Loucy (cell line): ENCODE measurements around the gene ZSWIM4.

Experiments
- H2AFZ ChIP-seq: fragments of 200-600 bp; sonication (generic); 2 replicates; pipeline ENCODE4 v1.6.0; 2016; ENCODE audit warnings: antibody characterized with exemption, mild to moderate bottlenecking, low read length, moderate library complexity
- H3F3A ChIP-seq: fragments of 200-600 bp; 2 replicates; pipeline ENCODE4 v1.6.0; 2016; ENCODE audit warnings: antibody characterized with exemption, low read depth, mild to moderate bottlenecking
- H3K27me3 ChIP-seq: fragments of 200-600 bp; sonication (generic); 2 replicates; pipeline ENCODE4 v1.6.1; 2014; ENCODE audit warnings: low read length, mild to moderate bottlenecking; ENCODE audit not compliant: insufficient read depth, poor library complexity, severe bottlenecking
- H3K36me3 ChIP-seq: fragments of 200-600 bp; sonication (generic); 2 replicates; pipeline ENCODE4 v1.6.1; 2016; ENCODE audit warnings: low read length; ENCODE audit not compliant: insufficient read depth
- H3K4me1 ChIP-seq: fragments of 200-600 bp; sonication (generic); 2 replicates; pipeline ENCODE4 v1.5.1; 2014; ENCODE audit warnings: low read length, mild to moderate bottlenecking; ENCODE audit not compliant: insufficient read depth, poor library complexity, severe bottlenecking
- H3K4me2 ChIP-seq: fragments of 200-600 bp; sonication (generic); 2 replicates; pipeline ENCODE4 v1.6.0; 2014; ENCODE audit warnings: antibody characterized with exemption, low read length, low read depth, mild to moderate bottlenecking; ENCODE audit not compliant: poor library complexity, severe bottlenecking
- H3K4me3 ChIP-seq: fragments of 200-600 bp; sonication (generic); 2 replicates; pipeline ENCODE4 v1.5.1; 2014; ENCODE audit warnings: low read length, mild to moderate bottlenecking, mixed read lengths; ENCODE audit not compliant: poor library complexity, severe bottlenecking
- H3K79me2 ChIP-seq: fragments of 200-600 bp; sonication (generic); 2 replicates; pipeline ENCODE4 v1.6.1; 2014; ENCODE audit warnings: low read length; ENCODE audit not compliant: insufficient read depth
- H3K9ac ChIP-seq: fragments of 200-600 bp; sonication (generic); 2 replicates; pipeline ENCODE4 v1.6.0; 2014; ENCODE audit warnings: mild to moderate bottlenecking, low read depth, low read length, moderate library complexity; ENCODE audit not compliant: poor library complexity, severe bottlenecking
- H3K9me2 ChIP-seq: fragments of 200-600 bp; sonication (generic); replicated peaks from 2 replicates; pipeline ENCODE4 v1.6.1; 2016; ENCODE audit warnings: low read depth, low read length, mixed read lengths
- H3K9me3 ChIP-seq: fragments of 200-600 bp; sonication (generic); 2 replicates; pipeline ENCODE4 v1.6.1; 2014; ENCODE audit warnings: mild to moderate bottlenecking, antibody characterized with exemption, low read length, low read depth; ENCODE audit not compliant: insufficient read depth
- H4K20me1 ChIP-seq: fragments of 200-600 bp; sonication (generic); 2 replicates; pipeline ENCODE4 v1.6.0; 2014; ENCODE audit warnings: antibody characterized with exemption, low read length, mild to moderate bottlenecking; ENCODE audit not compliant: insufficient read depth, poor library complexity, severe bottlenecking
- CTCF ChIP-seq: fragments of 200-600 bp; sonication (generic); conservative IDR thresholded peaks from 2 replicates; pipeline ENCODE4 v1.5.1; 2014; ENCODE audit warnings: mild to moderate bottlenecking, antibody characterized with exemption, low read length
- EZH2phosphoT487 ChIP-seq: fragments of 200-600 bp; IDR thresholded peaks from 2 replicates; pipeline ENCODE4 v1.6.1; 2018; ENCODE audit warnings: antibody characterized with exemption, mild to moderate bottlenecking, moderate library complexity, borderline replicate concordance

Gene ZSWIM4

GRCh38 chr19:13881251-13881691 is 86.0 kb downstream of the ZSWIM4 start:
- no peaks in the 10 kb centered on the region for H3F3A ChIP-seq
- no peaks in the 10 kb centered on the region for H3K9me3 ChIP-seq
- H3K4me1 ChIP-seq, result peaks cover 38% of the 10 kb centered on the region
- H3K36me3 ChIP-seq, result no peaks in the 10 kb centered on the region
- TF ChIP-seq EZH2phosphoT487 (no peak), CTCF (0 out of 2 replicates have a peak, but pooled peaks have one; percentile 21)
- H3K9me2 ChIP-seq, result no peaks in the 10 kb centered on the region
- peak overlapping the region; percentile 68 for H3K4me3 ChIP-seq
- no peak overlapping the region for H2AFZ ChIP-seq
- no peaks in the 10 kb centered on the region; the same call in 1 of the 2 replicates for H3K79me2 ChIP-seq
- peak overlapping the region; percentile 72 for H3K9ac ChIP-seq
- no peaks in the 10 kb centered on the region for H3K27me3 ChIP-seq
- H4K20me1 ChIP-seq, result no peaks in the 10 kb centered on the region
- peak overlapping the region; percentile 79 for H3K4me2 ChIP-seq
